ENCODE measurements around the gene CAD.

DNA sequence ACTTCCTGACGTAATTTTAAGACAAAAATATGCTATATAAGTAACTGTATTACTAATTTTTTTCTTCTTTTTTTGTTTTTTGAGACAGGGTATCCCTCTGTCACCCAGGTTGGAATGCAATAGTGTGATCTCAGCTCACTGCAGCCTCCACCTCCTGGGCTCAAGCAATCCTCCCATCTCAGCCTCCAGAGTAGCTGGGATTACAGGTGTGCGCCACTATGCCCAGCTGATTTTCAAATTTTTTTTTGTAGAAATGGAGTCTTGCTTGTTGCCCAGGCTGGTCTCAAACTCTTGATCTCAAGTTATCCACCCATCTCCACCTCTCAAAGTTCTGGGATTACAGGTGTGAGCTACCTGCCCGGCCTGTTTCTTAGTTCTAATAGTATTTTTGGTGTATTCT lies 38.7 kb upstream of the CAD start:
- TF ChIP-seq, protein P1, sequence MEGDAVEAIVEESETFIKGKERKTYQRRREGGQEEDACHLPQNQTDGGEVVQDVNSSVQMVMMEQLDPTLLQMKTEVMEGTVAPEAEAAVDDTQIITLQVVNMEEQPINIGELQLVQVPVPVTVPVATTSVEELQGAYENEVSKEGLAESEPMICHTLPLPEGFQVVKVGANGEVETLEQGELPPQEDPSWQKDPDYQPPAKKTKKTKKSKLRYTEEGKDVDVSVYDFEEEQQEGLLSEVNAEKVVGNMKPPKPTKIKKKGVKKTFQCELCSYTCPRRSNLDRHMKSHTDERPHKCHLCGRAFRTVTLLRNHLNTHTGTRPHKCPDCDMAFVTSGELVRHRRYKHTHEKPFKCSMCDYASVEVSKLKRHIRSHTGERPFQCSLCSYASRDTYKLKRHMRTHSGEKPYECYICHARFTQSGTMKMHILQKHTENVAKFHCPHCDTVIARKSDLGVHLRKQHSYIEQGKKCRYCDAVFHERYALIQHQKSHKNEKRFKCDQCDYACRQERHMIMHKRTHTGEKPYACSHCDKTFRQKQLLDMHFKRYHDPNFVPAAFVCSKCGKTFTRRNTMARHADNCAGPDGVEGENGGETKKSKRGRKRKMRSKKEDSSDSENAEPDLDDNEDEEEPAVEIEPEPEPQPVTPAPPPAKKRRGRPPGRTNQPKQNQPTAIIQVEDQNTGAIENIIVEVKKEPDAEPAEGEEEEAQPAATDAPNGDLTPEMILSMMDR (conservative IDR thresholded peaks at IDR 0.05; ENCODE audit: low read length) = no peak
- TF ChIP-seq EZH2phosphoT487 (IDR thresholded peaks at IDR 0.05; ENCODE audit: borderline replicate concordance) = no peak
